Neural progenitor cell (in vitro differentiated cells): ENCODE results near the gene CCNH. TPM values are rescaled to one million over a fixed set of nuclear protein-coding genes. Genes with fewer than 3 reads are reported as not detected.

Experiments used
- DNase-seq: peaks from one replicate; pipeline ENCODE4 v3.0.0-alpha.2; 2016; ENCODE audit warnings: low spot score
- H2AFZ ChIP-seq: fragments of 200-600 bp; sonication (generic); replicated peaks from 2 replicates; pipeline ENCODE4 v1.6.1; 2016; ENCODE audit warnings: antibody characterized with exemption
- H3F3A ChIP-seq: fragments of 200-600 bp; sonication (generic); 2 replicates; pipeline ENCODE4 v1.6.1; 2016; ENCODE audit warnings: antibody characterized with exemption, low read depth
- H3K27ac ChIP-seq: fragments of 200-600 bp; sonication (generic); 2 replicates; pipeline ENCODE4 v1.5.1; 2016; ENCODE audit warnings: mild to moderate bottlenecking
- H3K27me3 ChIP-seq: fragments of 200-600 bp; sonication (generic); 2 replicates; pipeline ENCODE4 v1.6.1; 2016; ENCODE audit warnings: mild to moderate bottlenecking, moderate library complexity
- H3K36me3 ChIP-seq: fragments of 200-600 bp; sonication (generic); 2 replicates; pipeline ENCODE4 v1.5.1; 2016
- H3K4me1 ChIP-seq: fragments of 200-600 bp; sonication (generic); 2 replicates; pipeline ENCODE4 v1.6.1; 2016; ENCODE audit warnings: mixed run types
- H3K4me2 ChIP-seq: fragments of 200-600 bp; sonication (generic); 2 replicates; pipeline ENCODE4 v1.6.1; 2016
- H3K4me3 ChIP-seq: fragments of 200-600 bp; sonication (generic); 2 replicates; pipeline ENCODE4 v1.5.1; 2016
- H3K79me2 ChIP-seq: fragments of 200-600 bp; sonication (generic); 2 replicates; pipeline ENCODE4 v1.6.1; 2016; ENCODE audit warnings: low read depth
- H3K9ac ChIP-seq: fragments of 200-600 bp; sonication (generic); 2 replicates; pipeline ENCODE4 v1.6.1; 2016
- H3K9me3 ChIP-seq: fragments of 200-600 bp; sonication (generic); 2 replicates; pipeline ENCODE4 v1.5.1; 2016; ENCODE audit warnings: low read depth
- H4K20me1 ChIP-seq: fragments of 200-600 bp; sonication (generic); 2 replicates; pipeline ENCODE4 v1.6.1; 2016; ENCODE audit warnings: low read depth
- H3K27ac Mint-ChIP-seq: 3 replicates; pipeline ENCODE4 v1.8.0; 2021; ENCODE audit warnings: mixed read lengths
- H3K27me3 Mint-ChIP-seq: 2 replicates; pipeline ENCODE4 v1.8.0; 2022; ENCODE audit warnings: low read depth, mild to moderate bottlenecking, inconsistent platforms, moderate library complexity, mixed read lengths; ENCODE audit not compliant: insufficient read depth
- H3K36me3 Mint-ChIP-seq: 3 replicates; pipeline ENCODE4 v1.8.0; 2021; ENCODE audit warnings: mixed read lengths
- H3K4me1 Mint-ChIP-seq: 3 replicates; pipeline ENCODE4 v1.8.0; 2021; ENCODE audit warnings: mixed read lengths
- H3K4me3 Mint-ChIP-seq: 3 replicates; pipeline ENCODE4 v1.8.0; 2021; ENCODE audit warnings: mild to moderate bottlenecking, moderate library complexity, mixed read lengths
- H3K9me3 Mint-ChIP-seq: 3 replicates; pipeline ENCODE4 v1.8.0; 2020; ENCODE audit warnings: mixed read lengths
- EZH2 ChIP-seq: fragments of 200-600 bp; sonication (generic); IDR thresholded peaks from 2 replicates; pipeline ENCODE4 v1.6.1; 2017; ENCODE audit warnings: antibody characterized with exemption, mild to moderate bottlenecking, moderate library complexity
- EZH2phosphoT487 ChIP-seq: fragments of 200-600 bp; sonication (generic); IDR thresholded peaks from 2 replicates; pipeline ENCODE4 v1.6.1; 2017; ENCODE audit warnings: antibody characterized with exemption
- total RNA-seq: library from RNA; depleted of rRNA; stranded (reverse); fragments of >200 nt; gene quantifications from 2 replicates; pipeline ENCODE4 v1.2.3, GENCODE V29; 2015; ENCODE audit warnings: low replicate concordance
- TF ChIP-seq, protein P1 (sequence below): fragments of 200-600 bp; sonication (generic); IDR thresholded peaks from 2 replicates; pipeline ENCODE4 v1.5.1; 2017; ENCODE audit warnings: antibody characterized with exemption, mild to moderate bottlenecking

Gene CCNH
- total RNA-seq, 1 donor from 2014 or later: 86.1 TPM

DNA sequence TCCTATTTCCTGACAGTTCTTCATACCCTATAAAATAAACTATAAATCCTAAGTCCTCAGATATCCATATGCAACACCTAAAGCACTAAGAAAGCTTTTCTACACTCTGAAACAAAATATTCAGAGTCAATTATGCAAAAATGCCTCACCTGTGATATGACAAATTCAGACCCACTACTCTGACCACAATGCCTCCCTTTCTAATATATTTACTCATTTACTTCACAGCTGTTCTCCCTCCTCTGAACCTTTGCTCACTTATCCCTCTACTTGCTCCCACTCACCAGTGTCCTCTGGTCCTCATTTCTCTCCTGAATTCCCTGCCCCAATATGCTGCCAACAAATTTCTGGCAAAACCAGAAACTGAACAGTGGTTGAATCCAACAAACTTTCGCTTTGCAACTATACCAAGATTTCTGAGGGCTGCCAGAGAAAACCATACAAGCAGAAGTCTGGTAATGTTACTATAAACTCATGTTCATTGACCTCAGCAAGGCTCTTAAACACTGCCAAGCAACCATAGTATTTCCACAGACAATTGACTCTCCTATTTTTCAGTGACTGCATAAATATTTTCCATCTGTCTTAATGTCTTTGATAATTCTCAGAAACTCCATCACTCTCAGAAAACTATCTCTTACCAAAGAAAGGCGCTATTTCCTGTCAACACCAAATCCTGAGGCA is 7.1 kb downstream of the CCNH start:
- H2AFZ ChIP-seq: no peak overlapping the region
- Mint-ChIP-seq H3K27me3 (no peaks in the 10 kb centered on the region), H3K9me3 (no peaks in the 10 kb centered on the region), H3K4me1 (no peaks in the 10 kb centered on the region), H3K4me3 (no peak overlapping the region), H3K27ac (no peak overlapping the region), H3K36me3 (peaks cover 36% of the 10 kb centered on the region)
- no peaks in the 10 kb centered on the region for H3K9me3 ChIP-seq
- DNase-seq: no peak
- no peak overlapping the region for H3K4me3 ChIP-seq
- H3K79me2 ChIP-seq: peaks cover 8% of the 10 kb centered on the region
- no peak overlapping the region for H3K4me2 ChIP-seq
- no peak overlapping the region for H3K9ac ChIP-seq
- H3K27ac ChIP-seq: no peak overlapping the region
- H3K27me3 ChIP-seq: no peaks in the 10 kb centered on the region
- TF ChIP-seq, protein P1, sequence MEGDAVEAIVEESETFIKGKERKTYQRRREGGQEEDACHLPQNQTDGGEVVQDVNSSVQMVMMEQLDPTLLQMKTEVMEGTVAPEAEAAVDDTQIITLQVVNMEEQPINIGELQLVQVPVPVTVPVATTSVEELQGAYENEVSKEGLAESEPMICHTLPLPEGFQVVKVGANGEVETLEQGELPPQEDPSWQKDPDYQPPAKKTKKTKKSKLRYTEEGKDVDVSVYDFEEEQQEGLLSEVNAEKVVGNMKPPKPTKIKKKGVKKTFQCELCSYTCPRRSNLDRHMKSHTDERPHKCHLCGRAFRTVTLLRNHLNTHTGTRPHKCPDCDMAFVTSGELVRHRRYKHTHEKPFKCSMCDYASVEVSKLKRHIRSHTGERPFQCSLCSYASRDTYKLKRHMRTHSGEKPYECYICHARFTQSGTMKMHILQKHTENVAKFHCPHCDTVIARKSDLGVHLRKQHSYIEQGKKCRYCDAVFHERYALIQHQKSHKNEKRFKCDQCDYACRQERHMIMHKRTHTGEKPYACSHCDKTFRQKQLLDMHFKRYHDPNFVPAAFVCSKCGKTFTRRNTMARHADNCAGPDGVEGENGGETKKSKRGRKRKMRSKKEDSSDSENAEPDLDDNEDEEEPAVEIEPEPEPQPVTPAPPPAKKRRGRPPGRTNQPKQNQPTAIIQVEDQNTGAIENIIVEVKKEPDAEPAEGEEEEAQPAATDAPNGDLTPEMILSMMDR: no peak
- TF ChIP-seq EZH2phosphoT487 (no peak), EZH2 (no peak)
- no peaks in the 10 kb centered on the region for H4K20me1 ChIP-seq
- peaks cover 31% of the 10 kb centered on the region for H3K36me3 ChIP-seq
- no peaks in the 10 kb centered on the region for H3F3A ChIP-seq
- no peaks in the 10 kb centered on the region for H3K4me1 ChIP-seq

DNA sequence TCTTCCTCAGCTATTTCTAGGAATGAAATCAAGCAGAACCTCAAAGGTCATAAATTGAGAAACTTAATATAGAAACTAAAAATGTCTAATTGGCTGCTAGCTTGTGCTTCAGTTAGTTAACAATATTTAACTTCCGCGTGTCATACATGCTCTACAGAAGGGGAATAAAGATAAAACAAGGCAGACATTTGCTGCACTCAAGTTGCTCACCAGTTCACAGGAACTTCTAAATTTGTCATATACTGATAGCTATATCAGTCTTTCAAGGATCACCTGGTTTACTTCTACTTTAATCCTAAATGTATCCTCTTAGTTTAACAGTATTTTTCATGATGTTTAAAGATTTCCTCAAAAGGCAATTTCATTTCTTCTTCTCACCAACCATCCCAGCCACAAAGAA is 8.4 kb downstream of the CCNH start:
- Mint-ChIP-seq H3K27me3 (no peaks in the 10 kb centered on the region), H3K27ac (no peak overlapping the region), H3K9me3 (no peaks in the 10 kb centered on the region), H3K36me3 (peaks cover 39% of the 10 kb centered on the region), H3K4me1 (no peaks in the 10 kb centered on the region), H3K4me3 (no peak overlapping the region)
- H3K4me1 ChIP-seq: no peaks in the 10 kb centered on the region
- no peaks in the 10 kb centered on the region for H3K27me3 ChIP-seq
- no peak overlapping the region for H3K4me3 ChIP-seq
- H3K9ac ChIP-seq: no peak overlapping the region
- H3K36me3 ChIP-seq: peaks cover 28% of the 10 kb centered on the region
- DNase-seq: no peak
- no peak overlapping the region for H2AFZ ChIP-seq
- H3K27ac ChIP-seq: no peak overlapping the region
- H3F3A ChIP-seq: no peaks in the 10 kb centered on the region
- TF ChIP-seq EZH2phosphoT487 (no peak), EZH2 (no peak)
- TF ChIP-seq, protein P1: no peak
- no peaks in the 10 kb centered on the region for H3K9me3 ChIP-seq
- no peak overlapping the region for H3K4me2 ChIP-seq
- no peaks in the 10 kb centered on the region for H4K20me1 ChIP-seq
- peaks cover 3% of the 10 kb centered on the region for H3K79me2 ChIP-seq

DNA sequence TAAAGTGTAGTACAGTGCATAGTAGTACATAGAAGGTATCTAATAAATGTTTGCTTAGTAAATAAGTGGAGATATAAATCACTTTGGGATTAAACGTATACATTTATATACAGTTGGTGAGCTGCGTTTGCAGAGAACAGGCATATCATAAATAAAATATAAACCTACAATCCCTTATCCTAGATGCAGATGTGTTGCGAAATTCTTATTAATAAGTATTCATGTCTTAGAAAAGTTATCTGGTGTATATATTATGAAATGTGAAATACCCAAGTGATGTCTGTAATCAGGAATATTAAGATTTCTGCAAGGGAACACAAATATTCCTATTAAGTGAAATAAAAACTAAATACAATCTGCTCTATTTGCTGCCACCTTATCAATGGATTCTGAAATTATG is 8.8 kb downstream of the CCNH start:
- H3K4me1 ChIP-seq: no peaks in the 10 kb centered on the region
- H3K4me1 Mint-ChIP-seq: peaks cover under 1% of the 10 kb centered on the region
- H3K9ac ChIP-seq: no peak overlapping the region
- H4K20me1 ChIP-seq: no peaks in the 10 kb centered on the region
- H3K27me3 Mint-ChIP-seq: no peaks in the 10 kb centered on the region
- no peak for DNase-seq
- peaks cover 39% of the 10 kb centered on the region for H3K36me3 Mint-ChIP-seq
- peaks cover 28% of the 10 kb centered on the region for H3K36me3 ChIP-seq
- TF ChIP-seq EZH2 (no peak), EZH2phosphoT487 (no peak)
- TF ChIP-seq, protein P1: no peak
- no peaks in the 10 kb centered on the region for H3F3A ChIP-seq
- H3K27me3 ChIP-seq: no peaks in the 10 kb centered on the region
- H3K27ac Mint-ChIP-seq: no peak overlapping the region
- H3K27ac ChIP-seq: no peak overlapping the region
- H3K4me3 Mint-ChIP-seq: no peak overlapping the region
- no peaks in the 10 kb centered on the region for H3K9me3 Mint-ChIP-seq
- no peak overlapping the region for H3K4me2 ChIP-seq
- H3K4me3 ChIP-seq: no peak overlapping the region
- H2AFZ ChIP-seq: no peak overlapping the region
- H3K79me2 ChIP-seq: peaks cover 3% of the 10 kb centered on the region
- no peaks in the 10 kb centered on the region for H3K9me3 ChIP-seq
